Measurements from ENCODE around the gene NFYA. TPM values are rescaled to one million over a fixed set of nuclear protein-coding genes. Genes with fewer than 3 reads are reported as not detected.

NFYA gene
- total RNA-seq, 1 donor from 2014 or later = 9.1 TPM

GRCh38 chr6:41071923-41072835, 595 bp upstream of the NFYA start, which contains the start of gene OARD1:
Gene OARD1, minus strand, starts transcription at chr6:41072356. Its CDS starts 722 bp downstream, at chr6:41071634.
- TF ChIP-seq CTCF (conservative IDR thresholded peaks at IDR 0.05; ENCODE audit: low read depth, low read length) = no peak
- peak; percentile 93 for DNase-seq (ENCODE audit: low read depth)
- H3K4me3 ChIP-seq (ENCODE audit: low read depth, low read length) = peak within 1 kb of the TSS; percentile 90

DNA sequence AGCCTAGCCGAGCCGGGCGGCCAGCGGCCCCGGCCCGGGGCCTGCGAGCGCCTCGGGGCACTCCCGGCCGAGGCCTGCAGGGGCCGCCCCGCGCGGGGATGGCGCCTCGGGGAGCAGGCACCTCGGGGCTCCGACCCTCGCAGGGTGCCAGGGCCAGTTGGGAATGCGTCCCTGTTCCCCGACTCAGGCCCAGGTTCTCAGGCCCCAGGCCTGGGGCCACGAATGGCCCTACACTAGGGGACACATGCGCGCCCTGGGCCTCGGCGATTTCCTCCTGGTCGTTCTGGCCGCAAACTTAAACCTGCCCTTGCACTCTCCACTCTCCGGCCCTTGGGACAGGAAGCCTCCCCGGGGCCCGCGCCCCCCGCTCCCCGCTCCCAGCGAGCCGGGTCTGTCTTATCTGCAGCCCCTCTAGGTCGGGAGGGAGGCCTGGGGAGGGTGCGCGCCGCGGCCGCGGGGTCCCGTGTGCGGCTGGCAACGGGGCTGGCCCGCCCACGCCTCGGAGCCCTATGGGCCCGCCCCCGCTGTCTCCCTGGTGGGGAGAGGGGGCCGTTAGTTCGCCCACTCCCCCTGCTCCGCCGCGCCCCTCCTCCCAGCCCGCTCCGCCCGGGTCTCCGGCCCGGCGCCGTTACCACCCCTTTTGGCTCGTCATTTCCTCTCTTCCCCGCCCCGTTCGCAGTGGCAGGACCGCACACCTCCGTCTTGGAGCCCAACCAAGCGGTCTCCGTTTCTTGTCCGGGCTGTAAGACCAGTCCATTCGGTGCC, 611 bp downstream of the NFYA start:
- no peak for DNase-seq (ENCODE audit: low read depth)

GRCh38 chr6:41073968-41074691, 1.4 kb downstream of the NFYA start:
- peak overlapping the region; percentile 90 for H3K4me3 ChIP-seq (ENCODE audit: low read depth, low read length)
- no peak for DNase-seq (ENCODE audit: low read depth)
- TF ChIP-seq CTCF (conservative IDR thresholded peaks at IDR 0.05; ENCODE audit: low read depth, low read length) = no peak

More for the DNA sequence above, 611 bp downstream of the NFYA start:
- peak overlapping the region; percentile 90 for H3K4me3 ChIP-seq (ENCODE audit: low read depth, low read length)
- TF ChIP-seq CTCF (conservative IDR thresholded peaks at IDR 0.05; ENCODE audit: low read depth, low read length) = peak; percentile 29

- no peak for TF ChIP-seq CTCF (conservative IDR thresholded peaks at IDR 0.05; ENCODE audit: low read depth, low read length)
- no peak for DNase-seq (ENCODE audit: low read depth)
- peak overlapping the region; percentile 90 for H3K4me3 ChIP-seq (ENCODE audit: low read depth, low read length)
Observed at GRCh38 chr6:41074692-41075436, 2.1 kb downstream of the NFYA start.

DNA sequence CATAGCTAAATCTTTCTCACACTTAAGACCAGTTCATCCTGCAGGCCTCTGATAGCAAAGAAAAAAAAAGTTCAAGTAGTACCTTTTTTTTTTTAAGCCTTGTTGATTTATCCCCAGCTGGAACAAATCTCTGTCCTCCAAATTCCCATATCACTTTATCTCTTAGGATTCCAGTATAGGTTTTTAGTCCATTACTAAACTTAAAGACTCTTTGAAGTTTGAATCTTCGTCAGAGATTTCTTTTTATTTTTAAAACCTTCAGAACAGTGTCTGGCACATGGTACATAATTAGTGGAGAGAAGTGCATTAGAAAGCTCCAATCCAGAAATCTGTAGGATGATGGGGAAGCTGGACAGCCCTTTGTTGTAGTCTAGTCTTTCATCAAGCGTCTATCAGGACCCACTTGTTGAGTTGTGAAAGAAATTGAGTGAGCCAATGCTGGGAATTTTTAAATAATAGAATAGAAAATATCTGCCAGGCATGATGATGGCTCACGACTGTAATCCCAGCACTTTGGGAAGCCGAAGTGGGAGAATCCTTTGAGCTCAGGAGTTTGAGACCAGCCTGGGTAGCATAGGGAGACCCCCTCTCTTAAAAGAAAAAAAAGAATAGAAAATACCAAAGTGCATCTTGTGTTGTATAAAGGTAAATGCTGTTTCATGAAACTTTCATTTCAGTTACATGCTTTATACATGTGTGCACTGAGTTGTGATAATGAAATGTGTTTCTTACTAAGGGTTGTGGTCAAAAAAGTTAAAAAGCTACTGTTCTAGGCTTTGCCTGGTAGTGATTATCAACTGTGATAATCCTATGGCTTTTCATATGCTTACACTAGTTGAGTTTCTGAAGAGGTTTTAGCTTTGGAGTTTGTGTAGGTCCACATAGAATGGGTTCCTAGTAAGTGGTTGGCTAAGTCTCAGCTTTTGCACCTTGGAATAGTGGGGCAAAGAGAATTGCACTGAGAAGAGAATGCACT, 3.2 kb downstream of the NFYA start:
- no peak overlapping the region for H3K4me3 ChIP-seq (ENCODE audit: low read depth, low read length)
- no peak for DNase-seq (ENCODE audit: low read depth)
- no peak for TF ChIP-seq CTCF (conservative IDR thresholded peaks at IDR 0.05; ENCODE audit: low read depth, low read length)
